ENCODE results near the gene MAFG. TPM values are rescaled to one million over a fixed set of nuclear protein-coding genes. Genes with fewer than 3 reads are reported as not detected.
A peak's percentile ranks its signal among the peaks of the same experiment; 100 is the strongest.

Gene MAFG
- total and polyA plus RNA-seq, 2 experiments from 2014 or later: 17.2 to 33.4 TPM

- Mint-ChIP-seq H3K4me1 (peaks cover 3% of the 10 kb centered on the region; the same call in 2 of the 3 replicates), H3K36me3 (ENCODE audit: low read depth) (peaks cover 20% of the 10 kb centered on the region), H3K9me3 (no peaks in the 10 kb centered on the region), H3K4me3 (peak within 1 kb of the TSS; percentile 50), H3K27ac (no peak within 1 kb of the TSS), H3K27me3 (ENCODE audit: insufficient read depth, low read depth, poor library complexity) (peaks cover 17% of the 10 kb centered on the region)
- Histone ChIP-seq H4K20me1 (replicated peaks; ENCODE audit: insufficient read depth) (0 out of 2 replicates have a peak, but pooled peaks cover 4% of the 10 kb centered on the region), H3K27me3 (ENCODE audit: insufficient read depth) (peaks cover 18% of the 10 kb centered on the region), H3K36me3 (ENCODE audit: insufficient read depth) (peaks cover 8% of the 10 kb centered on the region; the same call in 1 of the 2 replicates), H3K4me3 (peak within 1 kb of the TSS; percentile 60), H3K4me2 (peak within 1 kb of the TSS; percentile 85), H3K4me1 (ENCODE audit: insufficient read depth) (no peaks in the 10 kb centered on the region; the same call in 1 of the 2 replicates), H2AFZ (no peak within 1 kb of the TSS), H3K9me2 (ENCODE audit: insufficient read depth) (no peaks in the 10 kb centered on the region), H3K27ac (ENCODE audit: low read depth) (no peak within 1 kb of the TSS), H3F3A (replicated peaks; ENCODE audit: low read depth) (peaks cover 15% of the 10 kb centered on the region), H3K79me2 (replicated peaks; ENCODE audit: insufficient read depth) (no peaks in the 10 kb centered on the region)
- TF ChIP-seq POLR2AphosphoS5 (IDR thresholded peaks at IDR 0.05; ENCODE audit: low read depth) (peak; percentile 26; the same call in 1 of the 2 replicates), EZH2 (IDR thresholded peaks at IDR 0.05; ENCODE audit: low read depth, unreplicated experiment) (peak; percentile 33), ZNF331 (CRISPR knock-in tag; IDR thresholded peaks at IDR 0.05; ENCODE audit: low read depth) (no peak), CREB1 (CRISPR knock-in tag; IDR thresholded peaks at IDR 0.05; ENCODE audit: low read depth) (no peak), JUNB (IDR thresholded peaks at IDR 0.05; ENCODE audit: unreplicated experiment) (no peak)
- ATAC-seq (peak; percentile 60), DNase-seq (ENCODE audit: low spot score) (peak; percentile 73)
Observed at GRCh38 chr17:81902023-81902652, 25.4 kb downstream of the MAFG start, which contains the start of gene NPB. TSS of gene NPB (plus strand) at chr17:81902238. CDS start at chr17:81902278, 40 bp downstream.

- Histone ChIP-seq H3F3A (replicated peaks; ENCODE audit: low read depth) (peaks cover 15% of the 10 kb centered on the region), H3K9me2 (ENCODE audit: insufficient read depth) (no peaks in the 10 kb centered on the region), H3K36me3 (ENCODE audit: insufficient read depth) (peaks cover 12% of the 10 kb centered on the region; the same call in 1 of the 2 replicates), H3K27me3 (ENCODE audit: insufficient read depth) (peaks cover 18% of the 10 kb centered on the region), H3K27ac (ENCODE audit: low read depth) (no peak overlapping the region), H3K4me1 (ENCODE audit: insufficient read depth) (no peaks in the 10 kb centered on the region; the same call in 1 of the 2 replicates), H2AFZ (no peak overlapping the region), H3K4me3 (peak overlapping the region; percentile 60), H4K20me1 (replicated peaks; ENCODE audit: insufficient read depth) (0 out of 2 replicates have a peak, but pooled peaks cover 4% of the 10 kb centered on the region), H3K4me2 (peak overlapping the region; percentile 85), H3K79me2 (replicated peaks; ENCODE audit: insufficient read depth) (no peaks in the 10 kb centered on the region)
- Mint-ChIP-seq H3K27me3 (ENCODE audit: insufficient read depth, low read depth, poor library complexity) (peaks cover 19% of the 10 kb centered on the region), H3K4me1 (peaks cover 3% of the 10 kb centered on the region; the same call in 2 of the 3 replicates), H3K9me3 (no peaks in the 10 kb centered on the region), H3K4me3 (peak overlapping the region; percentile 45; the same call in 2 of the 3 replicates), H3K36me3 (ENCODE audit: low read depth) (peaks cover 26% of the 10 kb centered on the region), H3K27ac (no peak overlapping the region)
- DNase-seq (ENCODE audit: low spot score) (no peak), ATAC-seq (peak; percentile 6)
- TF ChIP-seq ETS1 (IDR thresholded peaks at IDR 0.05): no peak
- no peak for TF ChIP-seq NANOG (IDR thresholded peaks at IDR 0.05; ENCODE audit: borderline replicate concordance)
- TF ChIP-seq EZH2 (IDR thresholded peaks at IDR 0.05; ENCODE audit: low read depth, unreplicated experiment): no peak
- TF ChIP-seq STAT1 (IDR thresholded peaks at IDR 0.05; ENCODE audit: unreplicated experiment): no peak
- TF ChIP-seq ZNF114 (CRISPR knock-in tag; IDR thresholded peaks at IDR 0.05): no peak
Observed at GRCh38 chr17:81901167-81902022, 26.1 kb downstream of the MAFG start.
